ENCODE measurements around the gene KLK4. TPM values are rescaled to one million over a fixed set of nuclear protein-coding genes. Genes with fewer than 3 reads are reported as not detected.

Gene KLK4
- total RNA-seq, 1 donor from 2014 or later: not detected

DNA sequence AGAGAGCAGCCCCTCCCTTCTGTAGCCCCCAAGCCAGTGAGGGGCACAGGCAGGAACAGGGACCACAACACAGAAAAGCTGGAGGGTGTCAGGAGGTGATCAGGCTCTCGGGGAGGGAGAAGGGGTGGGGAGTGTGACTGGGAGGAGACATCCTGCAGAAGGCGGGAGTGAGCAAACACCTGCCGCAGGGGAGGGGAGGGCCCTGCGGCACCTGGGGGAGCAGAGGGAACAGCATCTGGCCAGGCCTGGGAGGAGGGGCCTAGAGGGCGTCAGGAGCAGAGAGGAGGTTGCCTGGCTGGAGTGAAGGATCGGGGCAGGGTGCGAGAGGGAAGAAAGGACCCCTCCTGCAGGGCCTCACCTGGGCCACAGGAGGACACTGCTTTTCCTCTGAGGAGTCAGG is 52.3 kb downstream of the KLK4 start:
- H3K36me3 ChIP-seq: no peaks in the 10 kb centered on the region
- intact Hi-C loops (cut with micrococcal nuclease): no loop called here
- peaks cover 95% of the 10 kb centered on the region for H3K27me3 ChIP-seq (ENCODE audit: low read depth)
- no peaks in the 10 kb centered on the region for H3K4me1 ChIP-seq
- H3K4me3 ChIP-seq: no peak overlapping the region
- TF ChIP-seq CTCF (IDR thresholded peaks at IDR 0.05; ENCODE audit: borderline replicate concordance): no peak
- no peak overlapping the region for H3K27ac ChIP-seq (replicated peaks)
- no peaks in the 10 kb centered on the region for H3K9me3 ChIP-seq (replicated peaks)
- DNase-seq: no peak

GRCh38 chr19:50857366-50857765 is 53.8 kb downstream of the KLK4 start:
- intact Hi-C loops (cut with micrococcal nuclease): no loop called here
- Histone ChIP-seq H3K4me3 (no peak overlapping the region), H3K27me3 (ENCODE audit: low read depth) (peaks cover 95% of the 10 kb centered on the region), H3K4me1 (no peaks in the 10 kb centered on the region), H3K36me3 (no peaks in the 10 kb centered on the region), H3K27ac (replicated peaks) (no peak overlapping the region), H3K9me3 (replicated peaks) (no peaks in the 10 kb centered on the region)
- no peak for TF ChIP-seq CTCF (IDR thresholded peaks at IDR 0.05; ENCODE audit: borderline replicate concordance)
- no peak for DNase-seq

Other genes starting within 250 kb of the KLK4 start
- gene SHANK1, start 191.6 kb downstream of the KLK4 start, total RNA-seq: 0.25 TPM
- gene CLEC11A, start 188.0 kb downstream of the KLK4 start, total RNA-seq: 6.2 TPM
- gene GPR32, start 140.9 kb downstream of the KLK4 start, total RNA-seq: not detected
- not detected for gene ACP4, start 121.0 kb downstream of the KLK4 start, total RNA-seq
- gene KLK1, start 87.6 kb downstream of the KLK4 start, total RNA-seq: 0.41 TPM
- gene KLK15, start 77.8 kb downstream of the KLK4 start, total RNA-seq: not detected
- not detected for gene KLK3, start 56.5 kb downstream of the KLK4 start, total RNA-seq
- not detected for gene KLK2, start 38.0 kb downstream of the KLK4 start, total RNA-seq
- gene KLK5, start 41.6 kb upstream of the KLK4 start, total RNA-seq: not detected
- not detected for gene KLK6, start 58.2 kb upstream of the KLK4 start, total RNA-seq
- not detected for gene KLK7, start 72.5 kb upstream of the KLK4 start, total RNA-seq
- gene KLK8, start 90.2 kb upstream of the KLK4 start, total RNA-seq: not detected
- not detected for gene KLK10, start 108.3 kb upstream of the KLK4 start, total RNA-seq
- not detected for gene KLK11, start 115.2 kb upstream of the KLK4 start, total RNA-seq
- gene KLK12, start 123.6 kb upstream of the KLK4 start, total RNA-seq: not detected
- not detected for gene KLK13, start 153.7 kb upstream of the KLK4 start, total RNA-seq
- 1.6 TPM for gene KLK14, start 171.5 kb upstream of the KLK4 start, total RNA-seq
- gene CTU1, start 197.0 kb upstream of the KLK4 start, total RNA-seq: 4.4 TPM
- gene SIGLEC9, start 213.5 kb upstream of the KLK4 start, total RNA-seq: 1.7 TPM
- 0.47 TPM for gene SIGLEC7, start 230.9 kb upstream of the KLK4 start, total RNA-seq

Data from left ventricle myocardium inferior (tissue), 1 donor.